ENCODE measurements around the gene SIPA1L3. TPM values are rescaled to one million over a fixed set of nuclear protein-coding genes. Genes with fewer than 3 reads are reported as not detected.

The SIPA1L3 gene
- total and polyA plus RNA-seq, 12 donors: 2.8 to 24.2 (median 12.3) TPM

DNA sequence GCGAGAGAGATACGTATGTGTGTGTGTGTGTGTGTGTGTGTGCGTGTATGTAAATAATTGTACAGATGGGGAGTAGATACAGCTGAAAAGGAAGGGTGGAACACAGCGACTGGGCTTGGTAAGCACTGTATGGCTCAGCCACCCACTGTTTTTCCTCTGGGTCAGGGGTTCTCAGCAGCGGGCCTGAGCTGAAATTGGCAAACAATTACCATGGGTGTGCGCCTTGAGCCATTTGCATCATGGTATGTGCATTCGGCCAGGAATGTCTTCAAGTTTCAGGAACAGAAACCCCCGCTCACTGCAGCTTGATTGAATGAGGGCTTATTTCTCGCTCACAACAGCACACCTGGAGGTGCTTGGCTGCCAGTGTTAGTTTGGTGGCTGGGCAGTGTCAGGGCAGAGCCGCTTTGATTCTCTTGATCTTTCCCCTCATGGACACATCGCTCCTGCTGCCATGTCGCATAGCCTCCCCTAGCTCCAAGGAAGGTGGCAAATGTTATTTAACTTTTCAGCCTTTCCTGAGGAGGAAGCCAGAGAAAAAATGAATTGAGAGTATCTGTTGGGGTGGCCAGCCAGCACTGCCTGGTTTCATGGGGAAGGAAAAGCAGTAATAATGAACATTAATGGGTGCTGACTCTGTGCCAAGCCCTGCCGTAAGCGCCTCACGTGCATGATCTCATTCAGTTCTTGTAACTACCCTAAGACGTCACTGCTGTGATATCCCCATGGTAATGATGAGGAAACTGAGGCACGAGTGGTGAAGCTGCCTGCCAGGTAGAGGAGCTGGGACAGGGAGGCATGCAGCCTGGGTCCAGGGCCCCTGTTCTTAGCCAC is 126.9 kb downstream of the SIPA1L3 start:
- ATAC-seq (peak in 3 of 8 donors; percentile 16 to 52 (median 36)), DNase-seq (no peak)
- peak overlapping the region in 1 of 10 donors; percentile 50 for H3K27ac ChIP-seq
- H3K4me1 ChIP-seq: peaks cover 4 to 34% (median 13%) of the 10 kb centered on the region in 9 donors
- intact Hi-C loops (cut with DNase I): no loop called here
- peaks cover 0 to 3% (median 0%) of the 10 kb centered on the region in 11 donors for H3K9me3 ChIP-seq
- TF ChIP-seq, protein P1, sequence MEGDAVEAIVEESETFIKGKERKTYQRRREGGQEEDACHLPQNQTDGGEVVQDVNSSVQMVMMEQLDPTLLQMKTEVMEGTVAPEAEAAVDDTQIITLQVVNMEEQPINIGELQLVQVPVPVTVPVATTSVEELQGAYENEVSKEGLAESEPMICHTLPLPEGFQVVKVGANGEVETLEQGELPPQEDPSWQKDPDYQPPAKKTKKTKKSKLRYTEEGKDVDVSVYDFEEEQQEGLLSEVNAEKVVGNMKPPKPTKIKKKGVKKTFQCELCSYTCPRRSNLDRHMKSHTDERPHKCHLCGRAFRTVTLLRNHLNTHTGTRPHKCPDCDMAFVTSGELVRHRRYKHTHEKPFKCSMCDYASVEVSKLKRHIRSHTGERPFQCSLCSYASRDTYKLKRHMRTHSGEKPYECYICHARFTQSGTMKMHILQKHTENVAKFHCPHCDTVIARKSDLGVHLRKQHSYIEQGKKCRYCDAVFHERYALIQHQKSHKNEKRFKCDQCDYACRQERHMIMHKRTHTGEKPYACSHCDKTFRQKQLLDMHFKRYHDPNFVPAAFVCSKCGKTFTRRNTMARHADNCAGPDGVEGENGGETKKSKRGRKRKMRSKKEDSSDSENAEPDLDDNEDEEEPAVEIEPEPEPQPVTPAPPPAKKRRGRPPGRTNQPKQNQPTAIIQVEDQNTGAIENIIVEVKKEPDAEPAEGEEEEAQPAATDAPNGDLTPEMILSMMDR (IDR thresholded peaks at IDR 0.05): no peak
- no peaks in the 10 kb centered on the region for H3K27me3 ChIP-seq
- 82 to 83% methylated on average over 17 of the region's 17 CpGs for WGBS, 2 donors
- no peak overlapping the region for H3K4me3 ChIP-seq
- H3K36me3 ChIP-seq: peaks cover 0 to 17% (median 0%) of the 10 kb centered on the region in 9 donors

DNA sequence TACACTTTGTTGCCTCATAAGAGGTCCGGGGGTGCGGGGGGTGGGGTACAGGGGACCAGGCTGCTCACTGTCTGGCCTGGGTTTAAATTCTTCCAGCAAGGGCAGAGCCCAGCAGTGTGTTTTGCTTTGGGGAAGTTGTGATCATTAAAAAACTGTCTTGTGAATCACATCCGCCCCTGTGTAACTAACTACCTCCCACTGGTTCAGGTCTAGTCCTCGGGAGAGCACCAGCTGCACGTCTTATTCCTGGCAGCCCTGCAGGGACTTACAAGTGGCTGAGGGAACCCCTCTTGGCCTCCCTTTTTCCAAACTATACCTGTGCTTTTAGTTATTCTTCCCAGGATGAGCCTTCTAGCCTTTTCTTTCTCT is 127.5 kb downstream of the SIPA1L3 start:
- TF ChIP-seq, protein P1 (IDR thresholded peaks at IDR 0.05): no peak
- Histone ChIP-seq H3K4me3 (no peak overlapping the region), H3K27ac (no peak overlapping the region), H3K4me1 (peaks cover 4 to 30% (median 13%) of the 10 kb centered on the region in 9 donors), H3K27me3 (no peaks in the 10 kb centered on the region), H3K36me3 (peaks cover 0 to 12% (median 0%) of the 10 kb centered on the region in 9 donors), H3K9me3 (peaks cover 0 to 3% (median 0%) of the 10 kb centered on the region in 11 donors)
- intact Hi-C loops (cut with DNase I): no loop called here
- ATAC-seq (peak in 1 of 8 donors; percentile 8), DNase-seq (no peak)
- 79 to 88% methylated on average over 5 of the region's 5 CpGs for WGBS, 2 donors

DNA sequence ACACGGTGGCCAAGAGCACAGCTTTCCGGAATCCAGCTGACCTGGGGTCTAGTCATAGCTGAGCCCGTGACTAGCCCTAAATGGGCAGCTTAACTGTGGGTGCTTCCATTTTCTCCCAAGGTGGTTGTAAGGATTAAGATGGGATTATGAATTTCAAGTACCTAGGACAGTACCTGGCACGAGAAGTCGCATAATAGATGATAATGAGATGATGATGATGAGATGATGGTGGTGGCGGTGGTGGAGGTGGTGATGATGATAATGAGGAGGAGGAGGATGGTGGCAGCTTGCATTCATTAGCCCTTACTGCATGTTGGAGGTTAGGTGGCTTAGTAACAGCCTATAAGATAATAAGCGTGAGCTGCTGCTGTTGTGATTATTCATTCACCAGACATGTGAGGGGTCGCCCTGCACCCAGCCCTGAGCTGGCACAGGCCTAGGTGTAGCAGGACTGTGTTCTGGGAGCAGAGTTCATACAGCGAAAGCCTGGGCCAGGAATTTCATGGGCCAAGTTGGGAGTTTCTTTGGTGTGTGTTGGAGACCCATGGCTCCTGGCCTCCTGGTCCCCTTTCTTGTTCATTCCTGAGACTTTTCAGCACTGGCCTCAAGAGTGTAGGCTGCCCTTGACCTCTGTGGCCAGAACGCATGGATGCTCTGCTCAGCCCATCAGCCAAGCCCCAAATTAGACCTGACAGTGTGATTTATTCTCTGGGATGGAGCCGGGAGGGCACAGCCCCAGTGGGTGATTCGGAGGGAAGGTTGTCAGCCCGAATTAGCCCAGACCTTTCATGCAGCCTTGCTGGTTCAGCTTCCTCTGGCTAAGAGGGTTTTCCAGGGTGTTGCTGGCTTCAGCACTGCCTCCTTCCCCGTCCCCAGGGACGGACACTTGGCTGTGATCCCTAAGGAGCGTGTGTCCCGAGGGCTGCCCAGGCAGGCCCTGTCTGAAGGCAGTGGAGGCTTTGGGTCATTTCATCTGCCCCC is 128.8 kb downstream of the SIPA1L3 start:
- peaks cover 0 to 4% (median 0%) of the 10 kb centered on the region in 9 donors for H3K36me3 ChIP-seq
- 72 to 82% methylated on average over 17 of the region's 17 CpGs for WGBS, 2 donors
- TF ChIP-seq, protein P1 (IDR thresholded peaks at IDR 0.05): no peak
- H3K4me1 ChIP-seq: peaks cover 4 to 30% (median 13%) of the 10 kb centered on the region in 9 donors
- peaks cover 0 to 3% (median 0%) of the 10 kb centered on the region in 11 donors for H3K9me3 ChIP-seq
- H3K27me3 ChIP-seq: no peaks in the 10 kb centered on the region
- no peak overlapping the region for H3K27ac ChIP-seq
- ATAC-seq (peak in 3 of 8 donors; percentile 42 to 54 (median 45)), DNase-seq (peak in 1 of 2 donors; percentile 28)
- intact Hi-C loops (cut with DNase I): no loop called here
- no peak overlapping the region for H3K4me3 ChIP-seq
